ENCODE data around the gene TCF3.

DNA sequence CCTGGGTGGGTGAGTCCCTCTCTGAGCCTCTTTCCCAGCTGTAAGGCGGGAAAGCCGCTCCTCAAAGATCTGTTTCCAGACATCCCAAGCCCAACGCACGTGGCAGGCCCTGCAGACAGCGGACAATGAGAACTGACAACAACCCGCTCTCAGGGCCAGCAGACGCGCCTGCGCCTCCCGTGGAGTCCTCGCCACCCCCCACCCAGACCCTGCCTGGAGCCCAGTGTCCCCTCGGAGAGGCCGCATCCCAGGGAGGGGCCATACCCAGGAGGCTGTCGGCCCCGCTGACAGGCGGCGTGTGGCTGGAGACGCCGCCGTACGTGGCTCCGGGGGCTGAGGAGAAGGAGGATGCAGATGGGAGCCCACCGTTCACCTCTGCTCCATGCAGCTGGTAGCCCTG, 30.8 kb downstream of the TCF3 start:
- TF ChIP-seq, protein P1, sequence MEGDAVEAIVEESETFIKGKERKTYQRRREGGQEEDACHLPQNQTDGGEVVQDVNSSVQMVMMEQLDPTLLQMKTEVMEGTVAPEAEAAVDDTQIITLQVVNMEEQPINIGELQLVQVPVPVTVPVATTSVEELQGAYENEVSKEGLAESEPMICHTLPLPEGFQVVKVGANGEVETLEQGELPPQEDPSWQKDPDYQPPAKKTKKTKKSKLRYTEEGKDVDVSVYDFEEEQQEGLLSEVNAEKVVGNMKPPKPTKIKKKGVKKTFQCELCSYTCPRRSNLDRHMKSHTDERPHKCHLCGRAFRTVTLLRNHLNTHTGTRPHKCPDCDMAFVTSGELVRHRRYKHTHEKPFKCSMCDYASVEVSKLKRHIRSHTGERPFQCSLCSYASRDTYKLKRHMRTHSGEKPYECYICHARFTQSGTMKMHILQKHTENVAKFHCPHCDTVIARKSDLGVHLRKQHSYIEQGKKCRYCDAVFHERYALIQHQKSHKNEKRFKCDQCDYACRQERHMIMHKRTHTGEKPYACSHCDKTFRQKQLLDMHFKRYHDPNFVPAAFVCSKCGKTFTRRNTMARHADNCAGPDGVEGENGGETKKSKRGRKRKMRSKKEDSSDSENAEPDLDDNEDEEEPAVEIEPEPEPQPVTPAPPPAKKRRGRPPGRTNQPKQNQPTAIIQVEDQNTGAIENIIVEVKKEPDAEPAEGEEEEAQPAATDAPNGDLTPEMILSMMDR (IDR thresholded peaks at IDR 0.05) = no peak
- TF ChIP-seq POLR2A (IDR thresholded peaks at IDR 0.05) = no peak
